Measurements from ENCODE around the gene CLEC4F.

- TF ChIP-seq CTCF (IDR thresholded peaks at IDR 0.05) (no peak), POLR2A (IDR thresholded peaks at IDR 0.05) (no peak)
Measured at GRCh38 chr2:70779491-70779890, 40.9 kb downstream of the CLEC4F start.

Measured in Peyer's patch (tissue), 4 donors.